GM19467 (cell line): Measurements from ENCODE around the gene AKAP9.
"Not testable (repeated sequence)": the region's sequence is repeated elsewhere in the genome, so short reads cannot be mapped to it uniquely, and the experiment has no call there.

ENCODE experiments used
- ATAC-seq: cut with Tn5 transposase; IDR thresholded peaks from one replicate; pipeline ENCODE4 v1.9.1; 2021; ENCODE audit warnings: mild to moderate bottlenecking, moderate library complexity; ENCODE audit not compliant: unreplicated experiment

The AKAP9 gene

GRCh38 chr7:91940572-91941341, at the start of gene AKAP9:
Gene AKAP9, plus strand, starts transcription at chr7:91940862. Its CDS starts 238 bp downstream, at chr7:91941100.
- peak; percentile 96 for ATAC-seq

DNA sequence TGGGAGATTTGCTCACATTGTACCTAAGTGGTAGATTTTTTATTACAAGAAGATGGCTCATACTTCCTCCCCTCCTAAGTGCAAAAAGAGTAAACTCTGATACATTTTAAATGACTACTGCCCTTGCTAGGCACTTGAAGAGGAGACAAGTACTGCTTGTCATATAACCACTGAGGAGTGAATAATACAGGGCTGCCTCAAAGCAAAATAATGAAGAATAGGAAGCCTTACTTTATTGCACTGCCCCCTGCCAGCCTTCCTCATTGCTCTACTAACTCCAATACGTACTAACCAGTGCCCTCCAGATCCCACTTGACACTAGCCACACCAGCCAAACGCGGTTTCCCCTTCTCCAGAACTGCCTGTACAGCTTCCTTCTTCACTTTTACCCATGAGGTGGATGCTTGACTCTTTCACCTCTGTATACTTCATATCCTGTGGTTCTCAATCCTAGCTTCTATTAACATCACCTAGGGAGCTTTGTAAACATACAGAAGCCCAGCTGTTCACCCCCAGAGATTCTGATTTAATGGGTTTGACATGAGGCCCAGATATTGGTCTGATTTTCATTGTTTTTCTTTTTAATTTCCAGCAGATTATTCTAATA, 48.5 kb upstream of the AKAP9 start:
- no peak for ATAC-seq

- no peak for ATAC-seq
These were observed 47.8 kb upstream of the AKAP9 start for GRCh38 chr7:91892821-91893340.

DNA sequence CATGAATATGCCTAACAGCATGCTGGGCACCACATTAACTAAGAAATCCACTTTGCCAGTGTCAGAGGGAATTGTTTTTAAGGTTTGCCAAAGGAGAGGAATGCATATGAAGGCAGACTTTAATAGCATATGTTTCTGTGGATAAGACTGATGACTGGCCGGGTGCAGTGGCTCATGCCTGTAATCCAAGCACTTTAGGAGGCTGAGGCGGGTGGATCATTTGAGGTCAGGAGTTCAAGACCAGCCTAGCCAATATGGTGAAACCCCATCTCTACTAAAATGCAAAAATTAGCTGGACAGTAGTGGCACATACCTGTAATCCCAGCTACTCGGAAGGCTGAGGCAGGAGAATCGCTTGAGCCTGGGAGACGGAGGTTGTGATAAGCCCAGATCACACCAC, 47.0 kb upstream of the AKAP9 start:
- not testable (repeated sequence) for ATAC-seq

DNA sequence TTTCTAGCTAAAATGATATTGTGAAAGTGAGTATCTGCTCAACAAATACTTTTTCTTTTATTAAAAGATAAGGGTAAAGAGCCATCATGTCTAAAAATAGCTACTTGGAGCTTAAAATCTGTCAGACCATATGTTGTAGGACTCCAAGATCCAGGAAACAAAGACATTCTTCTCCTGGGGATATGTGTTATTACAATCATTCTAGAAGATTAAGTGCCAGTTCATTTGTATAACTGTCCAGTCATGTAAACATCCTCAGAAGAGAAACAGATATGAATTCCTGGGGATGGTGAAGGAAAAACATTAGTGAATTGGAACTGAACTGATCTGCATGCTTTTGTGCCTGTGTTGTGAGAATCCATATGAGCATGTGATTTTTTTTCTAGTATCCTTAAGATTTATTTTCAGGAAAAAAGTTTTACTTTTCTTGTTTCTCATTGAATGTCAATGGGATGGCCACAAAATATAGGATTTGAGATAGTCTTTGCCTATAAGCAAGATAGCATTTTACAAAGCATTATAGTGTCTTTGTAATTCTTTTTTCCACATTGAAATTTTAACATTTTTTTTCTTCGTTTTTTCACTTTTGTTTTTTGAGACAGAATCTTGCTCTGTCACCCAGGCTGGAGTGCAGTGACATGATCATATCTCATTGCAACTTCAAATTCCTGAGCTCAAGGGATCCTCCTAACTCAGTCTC, 45.7 kb upstream of the AKAP9 start:
- ATAC-seq: no peak

GRCh38 chr7:91898240-91898992, 42.2 kb upstream of the AKAP9 start:
- ATAC-seq: no peak

DNA sequence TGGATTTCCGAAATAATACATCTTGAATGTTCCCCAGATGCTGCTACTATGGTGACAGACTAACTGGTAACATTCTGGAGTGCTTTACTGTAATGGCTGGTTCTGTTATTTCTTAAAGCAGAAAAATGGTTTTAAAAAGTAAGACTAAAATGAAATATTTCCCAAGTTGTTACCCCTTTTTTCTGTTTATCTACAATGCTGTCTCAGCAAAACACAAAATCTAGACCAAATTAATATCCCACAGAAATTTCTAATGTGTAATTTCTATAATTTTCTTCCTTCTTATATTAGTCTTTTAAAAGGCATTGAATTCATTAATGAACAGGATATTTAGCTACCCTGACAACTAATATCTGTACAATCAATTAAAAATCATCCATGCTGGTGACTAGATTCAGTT, 41.1 kb upstream of the AKAP9 start:
- ATAC-seq: no peak

DNA sequence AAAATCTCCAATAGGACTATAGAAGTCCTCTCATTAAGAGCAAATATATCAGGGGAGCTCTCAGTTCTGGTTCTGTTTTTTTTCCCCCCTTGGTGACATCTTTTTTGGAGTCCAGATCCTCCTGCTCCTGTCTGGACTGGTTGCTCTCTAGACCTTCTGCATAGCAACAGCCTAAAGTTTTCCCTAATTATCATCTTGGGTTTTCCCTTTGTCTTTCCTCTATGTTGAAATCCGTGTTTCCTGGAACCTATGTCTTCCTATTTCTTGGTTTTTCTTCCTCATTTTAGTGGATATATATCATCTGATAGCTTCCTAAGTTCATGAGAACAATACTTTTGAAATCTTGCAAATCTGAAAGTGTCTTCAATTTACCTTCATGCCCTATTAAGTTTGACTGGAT, 30.5 kb upstream of the AKAP9 start:
- no peak for ATAC-seq

DNA sequence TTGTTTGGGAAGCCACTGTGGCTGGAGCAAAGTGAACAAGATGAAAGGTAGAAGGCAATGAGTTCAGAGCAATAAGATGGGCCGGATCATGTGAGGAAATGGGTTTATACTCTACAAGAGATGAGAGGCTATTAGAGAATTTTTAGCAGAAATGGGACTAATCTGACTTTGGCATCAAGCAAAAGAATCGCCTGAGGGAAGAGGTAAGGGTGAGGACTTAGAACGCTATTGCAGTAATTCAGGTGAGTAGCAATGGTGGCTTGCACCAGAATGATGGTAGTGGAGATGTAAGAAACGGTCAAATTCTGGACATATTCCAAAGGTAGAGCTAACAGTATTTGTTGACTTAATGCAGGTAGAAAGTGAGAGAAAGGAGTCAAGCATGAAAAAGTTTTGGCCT, 29.5 kb upstream of the AKAP9 start:
- no peak for ATAC-seq

- no peak for ATAC-seq
These were observed 28.2 kb upstream of the AKAP9 start for GRCh38 chr7:91912494-91912893.

GRCh38 chr7:91913612-91914011, 27.1 kb upstream of the AKAP9 start:
- ATAC-seq: no peak

GRCh38 chr7:91915401-91916050, 25.1 kb upstream of the AKAP9 start:
- no peak for ATAC-seq

DNA sequence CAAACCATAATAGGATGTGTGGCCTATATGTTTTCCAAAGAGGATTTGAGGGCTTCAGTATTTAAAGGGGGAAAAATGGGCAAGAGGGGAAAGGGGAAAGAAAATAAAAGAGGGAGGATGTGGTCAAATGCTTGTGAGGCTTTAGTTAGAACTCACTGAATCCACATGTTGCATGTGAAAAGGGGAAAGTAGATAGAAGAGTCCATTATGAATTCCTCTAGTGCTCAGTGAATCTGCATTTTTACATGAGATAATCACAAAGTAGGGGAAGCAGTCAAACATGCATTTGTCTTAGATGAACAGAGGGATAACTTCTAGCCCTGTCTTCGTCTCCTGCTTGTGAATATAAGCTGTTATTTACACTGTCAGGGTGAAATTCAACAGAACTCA, 24.6 kb upstream of the AKAP9 start:
- ATAC-seq: no peak

DNA sequence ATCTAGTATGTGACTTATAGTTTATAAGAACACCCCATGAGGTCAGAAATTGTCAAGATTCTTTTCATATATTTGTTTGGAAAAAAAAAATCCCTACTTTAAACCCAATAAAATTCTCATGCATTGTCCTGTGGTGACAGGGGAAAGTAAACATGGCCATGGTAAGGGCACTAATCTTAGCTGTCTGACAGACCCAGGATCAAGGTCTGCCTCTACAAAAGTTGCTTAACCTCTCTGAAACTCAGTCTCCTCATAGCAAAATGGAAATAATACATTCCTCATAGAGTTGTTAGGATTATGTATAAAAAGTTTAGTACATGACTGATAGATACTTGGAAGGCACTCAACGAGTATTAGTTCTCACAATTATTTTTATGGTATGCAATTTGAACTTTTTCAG, 22.3 kb upstream of the AKAP9 start:
- ATAC-seq: no peak

GRCh38 chr7:91922857-91923256, 17.8 kb upstream of the AKAP9 start:
- no peak for ATAC-seq

- no peak for ATAC-seq
These were observed 12.8 kb upstream of the AKAP9 start for GRCh38 chr7:91927912-91928311.

- peak; percentile 54 for ATAC-seq
These were observed 11.2 kb upstream of the AKAP9 start for GRCh38 chr7:91929463-91929862.

- no peak for ATAC-seq
These were observed 491 bp upstream of the AKAP9 start for GRCh38 chr7:91940171-91940570.

- ATAC-seq: no peak
These were observed 788 bp downstream of the AKAP9 start for GRCh38 chr7:91941450-91941849.

DNA sequence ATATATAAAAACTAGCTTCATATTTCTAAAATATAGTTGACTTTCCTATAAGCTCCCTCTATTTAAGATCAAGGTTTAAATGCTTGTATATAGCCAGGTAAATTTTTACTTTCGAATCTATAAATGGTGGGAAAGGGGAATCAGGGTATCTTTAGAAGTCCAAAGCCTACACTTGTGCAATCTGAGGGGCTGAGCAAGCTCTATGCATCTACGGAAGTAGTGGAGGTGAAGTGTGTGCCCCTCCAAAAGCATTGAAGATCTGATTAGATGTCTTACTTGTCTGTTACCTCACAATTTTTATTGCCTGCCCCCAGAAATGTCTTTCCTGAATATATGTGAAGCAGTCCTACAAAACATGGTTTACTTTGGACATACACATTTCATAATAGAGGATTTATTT, 1.6 kb downstream of the AKAP9 start:
- ATAC-seq: no peak

DNA sequence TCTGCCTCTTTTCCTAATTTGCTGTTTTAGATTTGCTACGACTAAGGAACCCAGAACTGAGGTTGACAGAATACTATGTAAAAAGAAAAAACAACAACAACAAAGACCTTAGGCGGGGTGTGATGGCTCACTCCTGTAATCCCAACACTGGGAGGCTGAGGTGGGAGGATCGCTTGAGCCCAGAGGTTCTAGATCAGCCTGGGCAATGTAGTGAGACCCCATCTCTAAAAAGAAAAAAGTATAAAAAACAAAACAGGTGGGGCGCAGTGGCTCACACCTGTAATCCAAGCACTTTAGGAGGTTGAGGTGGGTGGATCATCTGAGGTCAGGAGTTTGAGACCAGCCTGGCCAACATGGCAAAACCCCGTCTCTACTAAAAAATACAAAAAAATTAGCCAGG, 4.3 kb downstream of the AKAP9 start:
- ATAC-seq: not testable (repeated sequence)
